Measurements from ENCODE around the gene EVC2.

GRCh38 chr4:5647351-5647750, 61.0 kb downstream of the EVC2 start:
- TF ChIP-seq EZH2 (IDR thresholded peaks at IDR 0.05; ENCODE audit: borderline replicate concordance, low read depth, low read length, poor library complexity, severe bottlenecking), result no peak
- TF ChIP-seq, protein P1, sequence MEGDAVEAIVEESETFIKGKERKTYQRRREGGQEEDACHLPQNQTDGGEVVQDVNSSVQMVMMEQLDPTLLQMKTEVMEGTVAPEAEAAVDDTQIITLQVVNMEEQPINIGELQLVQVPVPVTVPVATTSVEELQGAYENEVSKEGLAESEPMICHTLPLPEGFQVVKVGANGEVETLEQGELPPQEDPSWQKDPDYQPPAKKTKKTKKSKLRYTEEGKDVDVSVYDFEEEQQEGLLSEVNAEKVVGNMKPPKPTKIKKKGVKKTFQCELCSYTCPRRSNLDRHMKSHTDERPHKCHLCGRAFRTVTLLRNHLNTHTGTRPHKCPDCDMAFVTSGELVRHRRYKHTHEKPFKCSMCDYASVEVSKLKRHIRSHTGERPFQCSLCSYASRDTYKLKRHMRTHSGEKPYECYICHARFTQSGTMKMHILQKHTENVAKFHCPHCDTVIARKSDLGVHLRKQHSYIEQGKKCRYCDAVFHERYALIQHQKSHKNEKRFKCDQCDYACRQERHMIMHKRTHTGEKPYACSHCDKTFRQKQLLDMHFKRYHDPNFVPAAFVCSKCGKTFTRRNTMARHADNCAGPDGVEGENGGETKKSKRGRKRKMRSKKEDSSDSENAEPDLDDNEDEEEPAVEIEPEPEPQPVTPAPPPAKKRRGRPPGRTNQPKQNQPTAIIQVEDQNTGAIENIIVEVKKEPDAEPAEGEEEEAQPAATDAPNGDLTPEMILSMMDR (conservative IDR thresholded peaks at IDR 0.05; ENCODE audit: low read depth, low read length), result no peak
